Upper lobe of left lung (tissue), 4 donors: ENCODE results near the gene KRTAP13-3.

ENCODE experiments used
- POLR2A ChIP-seq, 4 donors: fragments of 450-650 bp; IDR thresholded peaks; one replicate each; pipeline ENCODE4 v1.5.1; 2016 to 2017; ENCODE audit warnings: antibody characterized with exemption in 4 of 4, mild to moderate bottlenecking in 2 of 4
- TF ChIP-seq, protein P1 (sequence below), 6 experiments: fragments of 450-650 bp in 4 of 6; fragments of 200-600 bp in 2 of 6; sonication (generic) in 2 of 6; IDR thresholded peaks; one replicate each; pipeline ENCODE4 v1.5.1; 2016 to 2019; ENCODE audit warnings: antibody characterized with exemption in 6 of 6

- TF ChIP-seq, protein P1, sequence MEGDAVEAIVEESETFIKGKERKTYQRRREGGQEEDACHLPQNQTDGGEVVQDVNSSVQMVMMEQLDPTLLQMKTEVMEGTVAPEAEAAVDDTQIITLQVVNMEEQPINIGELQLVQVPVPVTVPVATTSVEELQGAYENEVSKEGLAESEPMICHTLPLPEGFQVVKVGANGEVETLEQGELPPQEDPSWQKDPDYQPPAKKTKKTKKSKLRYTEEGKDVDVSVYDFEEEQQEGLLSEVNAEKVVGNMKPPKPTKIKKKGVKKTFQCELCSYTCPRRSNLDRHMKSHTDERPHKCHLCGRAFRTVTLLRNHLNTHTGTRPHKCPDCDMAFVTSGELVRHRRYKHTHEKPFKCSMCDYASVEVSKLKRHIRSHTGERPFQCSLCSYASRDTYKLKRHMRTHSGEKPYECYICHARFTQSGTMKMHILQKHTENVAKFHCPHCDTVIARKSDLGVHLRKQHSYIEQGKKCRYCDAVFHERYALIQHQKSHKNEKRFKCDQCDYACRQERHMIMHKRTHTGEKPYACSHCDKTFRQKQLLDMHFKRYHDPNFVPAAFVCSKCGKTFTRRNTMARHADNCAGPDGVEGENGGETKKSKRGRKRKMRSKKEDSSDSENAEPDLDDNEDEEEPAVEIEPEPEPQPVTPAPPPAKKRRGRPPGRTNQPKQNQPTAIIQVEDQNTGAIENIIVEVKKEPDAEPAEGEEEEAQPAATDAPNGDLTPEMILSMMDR (IDR thresholded peaks at IDR 0.05): no peak
- TF ChIP-seq POLR2A (IDR thresholded peaks at IDR 0.05): no peak
Measured at GRCh38 chr21:30439975-30440374, 14.2 kb upstream of the KRTAP13-3 start, which contains the start of gene KRTAP15-1.
